ENCODE results near the gene CABP7.

CABP7 gene

GRCh38 chr22:29719899-29720645 is at the start of gene CABP7:
Gene CABP7 (plus strand): TSS chr22:29720003. CDS start chr22:29720425, 422 bp downstream.
- no peak within 1 kb of the TSS for H3K4me3 ChIP-seq (ENCODE audit: low read depth, low read length)
- no peak for TF ChIP-seq CTCF (IDR thresholded peaks at IDR 0.05; ENCODE audit: borderline replicate concordance, insufficient read depth, low read depth, low read length)

- no peak for TF ChIP-seq CTCF (IDR thresholded peaks at IDR 0.05; ENCODE audit: borderline replicate concordance, insufficient read depth, low read depth, low read length)
- H3K4me3 ChIP-seq (ENCODE audit: low read depth, low read length), result no peak overlapping the region
Measured at GRCh38 chr22:29670626-29671025, 49.2 kb upstream of the CABP7 start.

- TF ChIP-seq CTCF (IDR thresholded peaks at IDR 0.05; ENCODE audit: borderline replicate concordance, insufficient read depth, low read depth, low read length), result no peak
- H3K4me3 ChIP-seq (ENCODE audit: low read depth, low read length), result no peak overlapping the region
Measured at GRCh38 chr22:29673361-29674066, 46.3 kb upstream of the CABP7 start.

- no peak overlapping the region for H3K4me3 ChIP-seq (ENCODE audit: low read depth, low read length)
- TF ChIP-seq CTCF (IDR thresholded peaks at IDR 0.05; ENCODE audit: borderline replicate concordance, insufficient read depth, low read depth, low read length), result no peak
Measured at GRCh38 chr22:29674121-29674520, 45.7 kb upstream of the CABP7 start.

- TF ChIP-seq CTCF (IDR thresholded peaks at IDR 0.05; ENCODE audit: borderline replicate concordance, insufficient read depth, low read depth, low read length), result no peak
Measured at GRCh38 chr22:29679316-29679715, 40.5 kb upstream of the CABP7 start.

GRCh38 chr22:29683536-29683935 is 36.3 kb upstream of the CABP7 start:
- no peak overlapping the region for H3K4me3 ChIP-seq (ENCODE audit: low read depth, low read length)
- TF ChIP-seq CTCF (IDR thresholded peaks at IDR 0.05; ENCODE audit: borderline replicate concordance, insufficient read depth, low read depth, low read length), result no peak

More at GRCh38 chr22:29679316-29679715, 40.5 kb upstream of the CABP7 start:
- H3K4me3 ChIP-seq (ENCODE audit: low read depth, low read length), result no peak overlapping the region

GRCh38 chr22:29684244-29684643 is 35.6 kb upstream of the CABP7 start:
- TF ChIP-seq CTCF (IDR thresholded peaks at IDR 0.05; ENCODE audit: borderline replicate concordance, insufficient read depth, low read depth, low read length), result no peak
- H3K4me3 ChIP-seq (ENCODE audit: low read depth, low read length), result no peak overlapping the region
